ENCODE measurements around the gene SERPING1.

DNA sequence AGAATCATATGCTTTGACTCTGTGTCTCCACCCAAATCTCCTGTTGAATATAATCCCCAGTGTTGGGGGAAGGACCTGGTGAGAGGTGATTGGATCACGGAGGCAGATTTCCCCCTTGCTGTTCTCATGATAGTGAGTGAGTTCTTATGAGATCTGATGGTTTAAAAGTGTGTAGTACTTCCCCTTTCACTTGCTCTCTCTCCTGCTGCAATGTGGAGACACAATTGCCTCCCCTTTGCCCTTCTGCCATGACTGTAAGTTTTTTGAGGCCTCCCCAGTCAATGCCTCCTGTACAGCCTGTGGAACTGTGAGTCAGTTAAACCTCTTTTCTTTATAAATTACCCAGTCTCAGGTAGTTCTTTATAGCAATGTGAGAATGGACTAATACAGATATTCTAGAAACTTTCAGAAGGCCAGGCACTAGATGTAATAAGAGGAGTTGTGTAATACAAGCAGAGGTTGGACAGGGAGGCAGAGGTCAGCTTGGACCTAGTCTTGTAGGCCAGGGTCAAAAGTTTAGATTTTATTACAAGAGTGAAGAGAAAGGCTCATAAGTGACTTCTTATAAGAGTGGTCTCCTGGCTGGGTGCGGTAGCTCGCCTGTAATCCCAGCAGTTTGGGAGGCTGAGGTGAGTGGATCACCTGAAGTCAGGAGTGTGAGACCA, 9.3 kb upstream of the SERPING1 start:
- TF ChIP-seq, protein P1, sequence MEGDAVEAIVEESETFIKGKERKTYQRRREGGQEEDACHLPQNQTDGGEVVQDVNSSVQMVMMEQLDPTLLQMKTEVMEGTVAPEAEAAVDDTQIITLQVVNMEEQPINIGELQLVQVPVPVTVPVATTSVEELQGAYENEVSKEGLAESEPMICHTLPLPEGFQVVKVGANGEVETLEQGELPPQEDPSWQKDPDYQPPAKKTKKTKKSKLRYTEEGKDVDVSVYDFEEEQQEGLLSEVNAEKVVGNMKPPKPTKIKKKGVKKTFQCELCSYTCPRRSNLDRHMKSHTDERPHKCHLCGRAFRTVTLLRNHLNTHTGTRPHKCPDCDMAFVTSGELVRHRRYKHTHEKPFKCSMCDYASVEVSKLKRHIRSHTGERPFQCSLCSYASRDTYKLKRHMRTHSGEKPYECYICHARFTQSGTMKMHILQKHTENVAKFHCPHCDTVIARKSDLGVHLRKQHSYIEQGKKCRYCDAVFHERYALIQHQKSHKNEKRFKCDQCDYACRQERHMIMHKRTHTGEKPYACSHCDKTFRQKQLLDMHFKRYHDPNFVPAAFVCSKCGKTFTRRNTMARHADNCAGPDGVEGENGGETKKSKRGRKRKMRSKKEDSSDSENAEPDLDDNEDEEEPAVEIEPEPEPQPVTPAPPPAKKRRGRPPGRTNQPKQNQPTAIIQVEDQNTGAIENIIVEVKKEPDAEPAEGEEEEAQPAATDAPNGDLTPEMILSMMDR (IDR thresholded peaks at IDR 0.05), result no peak
- TF ChIP-seq RAD21 (IDR thresholded peaks at IDR 0.05; ENCODE audit: low read length), result no peak
